K562 (cell line): ENCODE measurements around the gene PRELID3B. TPM values are rescaled to one million over a fixed set of nuclear protein-coding genes. Genes with fewer than 3 reads are reported as not detected.

Experiments
- CBFA2T3 ChIP-seq: fragments of 450-650 bp; IDR thresholded peaks from 2 replicates; pipeline ENCODE4 v1.6.1; 2017
- JUN ChIP-seq, 2 experiments: sonication (generic) in 1 of 2; formaldehyde crosslinking in 1 of 2; IDR thresholded peaks; 2 replicates each; pipeline versions ENCODE4 v1.6.1 to v1.8.0; 2012 to 2022; ENCODE audit warnings: borderline replicate concordance in 2 of 2, mild to moderate bottlenecking in 2 of 2, improper control_type of control experiment in 1 of 2, low read depth in 1 of 2, low read length in 1 of 2, missing genetic modification reagents in 1 of 2
- KAT7 ChIP-seq: sonication (generic); formaldehyde crosslinking; IDR thresholded peaks from 2 replicates; pipeline ENCODE4 v1.8.0; 2022; ENCODE audit warnings: missing genetic modification reagents, mild to moderate bottlenecking, borderline replicate concordance
- NR2C2 ChIP-seq, 2 experiments: fragments of 200-800 bp in 1 of 2; sonication (Bioruptor generic) in 1 of 2; sonication (generic) in 1 of 2; formaldehyde crosslinking in 1 of 2; IDR thresholded peaks; 2 replicates each; pipeline versions ENCODE4 v1.6.1 to v1.8.0; 2016 to 2022; ENCODE audit warnings: mild to moderate bottlenecking in 1 of 2, missing compliant biosample characterization in 1 of 2, missing genetic modification characterization in 1 of 2, missing genetic modification reagents in 1 of 2
- PCBP2 ChIP-seq: fragments of 200-400 bp; formaldehyde crosslinking; IDR thresholded peaks from 2 replicates; pipeline ENCODE4 v1.6.1; 2018; ENCODE audit warnings: low read length, low read depth, mild to moderate bottlenecking, moderate library complexity; ENCODE audit not compliant: poor library complexity, severe bottlenecking
- RBM14 ChIP-seq: fragments of 200-400 bp; formaldehyde crosslinking; IDR thresholded peaks from 2 replicates; pipeline ENCODE4 v1.6.1; 2018; ENCODE audit warnings: low read depth, mild to moderate bottlenecking, low read length, moderate library complexity, borderline replicate concordance; ENCODE audit not compliant: insufficient read depth
- SIN3A ChIP-seq, 2 experiments: fragments of 150-350 bp in 1 of 2; IDR thresholded peaks; 2 replicates each; pipeline ENCODE4 v1.6.1; 2011 to 2016; ENCODE audit warnings: borderline replicate concordance in 2 of 2, low read depth in 2 of 2, low read length in 2 of 2, mild to moderate bottlenecking in 2 of 2, moderate library complexity in 2 of 2; ENCODE audit not compliant: control insufficient read depth in 1 of 2
- SPI1 ChIP-seq: IDR thresholded peaks from 2 replicates; pipeline ENCODE4 v1.6.1; 2011; ENCODE audit warnings: low read depth, low read length, control low read depth, borderline replicate concordance
- ZNF133 ChIP-seq: fragments of 250-450 bp; sonication (Bioruptor Pico); IDR thresholded peaks from 2 replicates; pipeline ENCODE4 v1.4.0; 2020; ENCODE audit warnings: mild to moderate bottlenecking
- polyA plus RNA-seq, 8 experiments: library from polyadenylated mRNA; depleted of rRNA in 4 of 8; stranded (reverse) in 5 of 8; unstranded in 3 of 8; fragments of >200 nt; fragmentation: Nextera tagmentation in 2 of 8; fragmentation: Illumina TruSeq in 1 of 8; extraction: Ambion mirVana in 2 of 8; extraction: Trizol in 1 of 8; gene quantifications; 2 replicates each; pipeline versions ENCODE4 v1.2.1 to v1.2.3, GENCODE V29; 2011 to 2014; ENCODE audit warnings: inconsistent platforms in 1 of 8, missing spikeins in 1 of 8
- total RNA-seq, 7 experiments: library from RNA; depleted of rRNA in 6 of 7; stranded (reverse); fragments of >200 nt in 6 of 7; fragmentation: Illumina TruSeq in 2 of 7; extraction: Trizol in 2 of 7; gene quantifications; 2 replicates each; pipeline versions ENCODE4 v1.2.1 to v1.2.3, GENCODE V29; 2011 to 2021; ENCODE audit warnings: low replicate concordance in 1 of 7
- TF ChIP-seq, protein P1 (sequence below): fragments of 250-450 bp; sonication (Bioruptor Pico); IDR thresholded peaks from 2 replicates; pipeline ENCODE4 v1.9.0; 2021; ENCODE audit warnings: mild to moderate bottlenecking, inconsistent platforms
- TF ChIP-seq, protein P2 (sequence below), 2 experiments: fragments of 450-650 bp in 1 of 2; IDR thresholded peaks; 2 replicates each; pipeline ENCODE4 v1.6.1; 2011 to 2017; ENCODE audit warnings: low read depth in 2 of 2, antibody characterized with exemption in 1 of 2, borderline replicate concordance in 1 of 2, low read length in 1 of 2, mild to moderate bottlenecking in 1 of 2, mixed read lengths in 1 of 2; ENCODE audit not compliant: control insufficient read depth in 1 of 2
- TF ChIP-seq, protein P3 (sequence below): sonication (generic); formaldehyde crosslinking; IDR thresholded peaks from 2 replicates; pipeline ENCODE4 v1.8.0; 2023; ENCODE audit warnings: missing genetic modification reagents, mild to moderate bottlenecking, borderline replicate concordance

PRELID3B gene
- total and polyA plus RNA-seq, 9 of the 15 experiments (the other 6 are each of a cell fraction or from before 2014, with no cell fraction given), result 77.0 to 186 (median 101) TPM

DNA sequence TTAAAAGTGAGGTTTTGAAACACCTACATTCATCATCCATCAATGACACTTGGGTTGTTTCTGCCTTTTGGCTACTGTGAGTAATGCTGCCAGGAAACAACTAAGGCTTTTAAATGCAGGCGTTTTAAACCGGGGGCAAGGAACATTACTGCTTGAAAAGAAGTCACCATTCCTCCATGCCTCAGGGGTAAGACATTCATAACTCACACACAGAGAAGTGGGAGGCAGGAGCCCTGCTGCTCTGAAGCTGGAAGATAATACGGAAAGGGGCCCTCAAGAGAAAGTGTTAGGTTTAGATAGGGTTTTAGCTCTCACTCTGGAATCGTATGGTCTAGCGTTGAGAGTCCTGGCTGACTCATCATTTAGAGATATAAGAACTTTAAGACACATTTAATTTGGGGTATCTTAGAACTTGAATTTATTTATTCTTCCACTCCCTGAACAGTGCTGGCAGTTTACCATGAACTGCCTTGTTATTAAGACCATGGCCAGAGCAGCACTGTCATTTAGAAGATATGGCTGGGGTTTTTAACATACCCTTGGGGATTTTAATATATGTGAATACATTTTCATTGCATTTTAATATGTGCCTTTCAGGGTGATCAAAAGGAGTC is 21.5 kb downstream of the PRELID3B start (continued):
- peak; percentile 50; the same call in 1 of the 2 replicates for TF ChIP-seq JUN (IDR thresholded peaks at IDR 0.05; ENCODE audit: borderline replicate concordance, low read depth, low read length)
- peak; percentile 51; the same call in 1 of the 2 replicates for TF ChIP-seq JUN (CRISPR knock-in tag; IDR thresholded peaks at IDR 0.05; ENCODE audit: borderline replicate concordance)
- TF ChIP-seq, protein P1, sequence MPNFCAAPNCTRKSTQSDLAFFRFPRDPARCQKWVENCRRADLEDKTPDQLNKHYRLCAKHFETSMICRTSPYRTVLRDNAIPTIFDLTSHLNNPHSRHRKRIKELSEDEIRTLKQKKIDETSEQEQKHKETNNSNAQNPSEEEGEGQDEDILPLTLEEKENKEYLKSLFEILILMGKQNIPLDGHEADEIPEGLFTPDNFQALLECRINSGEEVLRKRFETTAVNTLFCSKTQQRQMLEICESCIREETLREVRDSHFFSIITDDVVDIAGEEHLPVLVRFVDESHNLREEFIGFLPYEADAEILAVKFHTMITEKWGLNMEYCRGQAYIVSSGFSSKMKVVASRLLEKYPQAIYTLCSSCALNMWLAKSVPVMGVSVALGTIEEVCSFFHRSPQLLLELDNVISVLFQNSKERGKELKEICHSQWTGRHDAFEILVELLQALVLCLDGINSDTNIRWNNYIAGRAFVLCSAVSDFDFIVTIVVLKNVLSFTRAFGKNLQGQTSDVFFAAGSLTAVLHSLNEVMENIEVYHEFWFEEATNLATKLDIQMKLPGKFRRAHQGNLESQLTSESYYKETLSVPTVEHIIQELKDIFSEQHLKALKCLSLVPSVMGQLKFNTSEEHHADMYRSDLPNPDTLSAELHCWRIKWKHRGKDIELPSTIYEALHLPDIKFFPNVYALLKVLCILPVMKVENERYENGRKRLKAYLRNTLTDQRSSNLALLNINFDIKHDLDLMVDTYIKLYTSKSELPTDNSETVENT (CRISPR knock-in tag), result no peak
- TF ChIP-seq, protein P2, sequence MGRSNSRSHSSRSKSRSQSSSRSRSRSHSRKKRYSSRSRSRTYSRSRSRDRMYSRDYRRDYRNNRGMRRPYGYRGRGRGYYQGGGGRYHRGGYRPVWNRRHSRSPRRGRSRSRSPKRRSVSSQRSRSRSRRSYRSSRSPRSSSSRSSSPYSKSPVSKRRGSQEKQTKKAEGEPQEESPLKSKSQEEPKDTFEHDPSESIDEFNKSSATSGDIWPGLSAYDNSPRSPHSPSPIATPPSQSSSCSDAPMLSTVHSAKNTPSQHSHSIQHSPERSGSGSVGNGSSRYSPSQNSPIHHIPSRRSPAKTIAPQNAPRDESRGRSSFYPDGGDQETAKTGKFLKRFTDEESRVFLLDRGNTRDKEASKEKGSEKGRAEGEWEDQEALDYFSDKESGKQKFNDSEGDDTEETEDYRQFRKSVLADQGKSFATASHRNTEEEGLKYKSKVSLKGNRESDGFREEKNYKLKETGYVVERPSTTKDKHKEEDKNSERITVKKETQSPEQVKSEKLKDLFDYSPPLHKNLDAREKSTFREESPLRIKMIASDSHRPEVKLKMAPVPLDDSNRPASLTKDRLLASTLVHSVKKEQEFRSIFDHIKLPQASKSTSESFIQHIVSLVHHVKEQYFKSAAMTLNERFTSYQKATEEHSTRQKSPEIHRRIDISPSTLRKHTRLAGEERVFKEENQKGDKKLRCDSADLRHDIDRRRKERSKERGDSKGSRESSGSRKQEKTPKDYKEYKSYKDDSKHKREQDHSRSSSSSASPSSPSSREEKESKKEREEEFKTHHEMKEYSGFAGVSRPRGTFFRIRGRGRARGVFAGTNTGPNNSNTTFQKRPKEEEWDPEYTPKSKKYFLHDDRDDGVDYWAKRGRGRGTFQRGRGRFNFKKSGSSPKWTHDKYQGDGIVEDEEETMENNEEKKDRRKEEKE (IDR thresholded peaks at IDR 0.05; ENCODE audit: borderline replicate concordance in 1 of 2, control insufficient read depth in 1 of 2, low read depth in 2 of 2, low read length in 1 of 2), result 0 out of 4 replicates have a peak, but pooled peaks of 1 of the 2 experiments have one; percentile 70
- peak; percentile 34; the same call in 1 of the 2 replicates for TF ChIP-seq SPI1
- TF ChIP-seq, protein P3, sequence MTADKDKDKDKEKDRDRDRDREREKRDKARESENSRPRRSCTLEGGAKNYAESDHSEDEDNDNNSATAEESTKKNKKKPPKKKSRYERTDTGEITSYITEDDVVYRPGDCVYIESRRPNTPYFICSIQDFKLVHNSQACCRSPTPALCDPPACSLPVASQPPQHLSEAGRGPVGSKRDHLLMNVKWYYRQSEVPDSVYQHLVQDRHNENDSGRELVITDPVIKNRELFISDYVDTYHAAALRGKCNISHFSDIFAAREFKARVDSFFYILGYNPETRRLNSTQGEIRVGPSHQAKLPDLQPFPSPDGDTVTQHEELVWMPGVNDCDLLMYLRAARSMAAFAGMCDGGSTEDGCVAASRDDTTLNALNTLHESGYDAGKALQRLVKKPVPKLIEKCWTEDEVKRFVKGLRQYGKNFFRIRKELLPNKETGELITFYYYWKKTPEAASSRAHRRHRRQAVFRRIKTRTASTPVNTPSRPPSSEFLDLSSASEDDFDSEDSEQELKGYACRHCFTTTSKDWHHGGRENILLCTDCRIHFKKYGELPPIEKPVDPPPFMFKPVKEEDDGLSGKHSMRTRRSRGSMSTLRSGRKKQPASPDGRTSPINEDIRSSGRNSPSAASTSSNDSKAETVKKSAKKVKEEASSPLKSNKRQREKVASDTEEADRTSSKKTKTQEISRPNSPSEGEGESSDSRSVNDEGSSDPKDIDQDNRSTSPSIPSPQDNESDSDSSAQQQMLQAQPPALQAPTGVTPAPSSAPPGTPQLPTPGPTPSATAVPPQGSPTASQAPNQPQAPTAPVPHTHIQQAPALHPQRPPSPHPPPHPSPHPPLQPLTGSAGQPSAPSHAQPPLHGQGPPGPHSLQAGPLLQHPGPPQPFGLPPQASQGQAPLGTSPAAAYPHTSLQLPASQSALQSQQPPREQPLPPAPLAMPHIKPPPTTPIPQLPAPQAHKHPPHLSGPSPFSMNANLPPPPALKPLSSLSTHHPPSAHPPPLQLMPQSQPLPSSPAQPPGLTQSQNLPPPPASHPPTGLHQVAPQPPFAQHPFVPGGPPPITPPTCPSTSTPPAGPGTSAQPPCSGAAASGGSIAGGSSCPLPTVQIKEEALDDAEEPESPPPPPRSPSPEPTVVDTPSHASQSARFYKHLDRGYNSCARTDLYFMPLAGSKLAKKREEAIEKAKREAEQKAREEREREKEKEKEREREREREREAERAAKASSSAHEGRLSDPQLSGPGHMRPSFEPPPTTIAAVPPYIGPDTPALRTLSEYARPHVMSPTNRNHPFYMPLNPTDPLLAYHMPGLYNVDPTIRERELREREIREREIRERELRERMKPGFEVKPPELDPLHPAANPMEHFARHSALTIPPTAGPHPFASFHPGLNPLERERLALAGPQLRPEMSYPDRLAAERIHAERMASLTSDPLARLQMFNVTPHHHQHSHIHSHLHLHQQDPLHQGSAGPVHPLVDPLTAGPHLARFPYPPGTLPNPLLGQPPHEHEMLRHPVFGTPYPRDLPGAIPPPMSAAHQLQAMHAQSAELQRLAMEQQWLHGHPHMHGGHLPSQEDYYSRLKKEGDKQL (CRISPR knock-in tag), result no peak
- no peak for TF ChIP-seq SIN3A (IDR thresholded peaks at IDR 0.05; ENCODE audit: borderline replicate concordance in 2 of 2, control insufficient read depth in 1 of 2, low read depth in 2 of 2, low read length in 2 of 2)
- 0 out of 2 replicates have a peak, but pooled peaks have one; percentile 46 for TF ChIP-seq KAT7 (CRISPR knock-in tag)
- no peak for TF ChIP-seq RBM14
- peak; percentile 99 for TF ChIP-seq CBFA2T3
- no peak for TF ChIP-seq NR2C2 (CRISPR knock-in tag; IDR thresholded peaks at IDR 0.05)
- TF ChIP-seq NR2C2 (tag; IDR thresholded peaks at IDR 0.05), result no peak
- TF ChIP-seq ZNF133 (CRISPR knock-in tag), result no peak
- no peak for TF ChIP-seq PCBP2
